ENCODE data around the gene LRRC8B. TPM values are rescaled to one million over a fixed set of nuclear protein-coding genes. Genes with fewer than 3 reads are reported as not detected.
"Not testable (repeated sequence)": the region's sequence is repeated elsewhere in the genome, so short reads cannot be mapped to it uniquely, and the experiment has no call there.

The LRRC8B gene
- total RNA-seq, 1 donor from 2014 or later = 11.6 TPM

DNA sequence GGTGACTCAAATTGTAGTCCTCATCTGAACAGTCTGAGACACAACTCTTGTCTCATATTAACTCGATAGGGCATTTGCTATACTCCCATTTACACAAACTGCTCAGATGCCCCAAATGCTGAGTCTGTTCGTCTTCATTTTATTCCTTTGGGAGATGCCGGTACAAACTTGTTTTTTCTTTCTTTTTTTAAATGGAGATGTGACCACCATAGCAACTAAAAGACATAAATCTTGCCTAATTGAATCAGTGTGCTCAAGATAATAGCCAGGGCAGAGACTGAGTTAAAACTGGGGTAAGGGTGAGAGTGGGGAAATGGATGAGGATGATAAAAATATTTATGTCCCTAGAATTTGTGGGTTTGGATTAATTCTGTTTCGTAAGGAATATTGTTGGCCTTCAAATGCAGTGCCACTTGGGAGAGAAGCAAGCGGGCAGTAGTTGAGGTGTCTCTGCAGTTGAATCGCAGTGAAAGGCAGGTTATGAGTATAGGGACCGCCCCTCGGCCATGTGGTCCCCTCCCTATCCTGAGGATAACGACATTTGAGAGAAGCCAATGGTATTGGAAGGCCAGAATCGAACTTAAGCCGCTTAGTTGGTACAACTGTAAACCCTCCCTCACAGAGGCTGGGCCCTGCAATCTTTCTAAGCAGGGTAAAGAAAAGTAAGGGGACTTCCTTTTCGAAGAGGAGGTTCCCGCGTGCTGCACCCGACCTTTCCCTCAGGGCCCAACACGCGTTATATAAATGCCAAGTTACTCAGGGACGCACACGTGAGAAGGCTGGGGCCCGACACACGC, 859 bp upstream of the LRRC8B start:
- no peak for DNase-seq (ENCODE audit: low read depth)

DNA sequence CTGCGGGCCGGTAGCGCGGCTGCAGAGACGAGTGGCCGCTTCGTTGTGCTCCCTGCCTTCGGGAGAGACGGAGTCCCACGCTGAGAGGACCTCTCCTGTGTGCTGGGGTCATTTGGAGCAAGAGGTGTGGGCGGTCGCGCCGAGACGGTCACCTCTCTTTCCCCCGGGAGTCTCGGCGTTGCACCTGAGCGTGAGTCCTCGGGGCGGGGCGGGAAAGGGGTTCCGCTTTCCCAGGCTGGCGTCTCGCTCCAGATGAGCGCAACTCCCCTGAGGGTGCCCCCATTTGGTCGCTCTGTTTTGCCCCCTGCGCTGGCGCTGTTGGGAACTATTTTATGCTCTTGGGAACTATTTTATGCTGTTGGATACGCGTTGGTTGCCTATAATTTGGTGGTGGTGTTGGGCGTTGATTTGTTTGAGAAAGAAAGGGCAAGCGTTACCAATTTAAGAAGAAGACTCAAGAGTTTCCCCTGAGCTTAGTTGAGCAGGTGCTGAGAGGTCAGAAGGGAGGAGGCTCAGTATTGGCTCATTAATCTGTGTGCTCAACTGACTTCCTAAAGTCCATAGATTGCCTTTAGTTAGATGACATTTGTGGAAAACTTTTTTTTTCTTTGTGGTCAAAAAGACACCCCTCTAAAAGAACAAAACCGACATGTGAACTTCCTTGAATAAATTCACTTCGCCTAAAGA, 683 bp downstream of the LRRC8B start:
- peak; percentile 59 for DNase-seq (ENCODE audit: low read depth)

DNA sequence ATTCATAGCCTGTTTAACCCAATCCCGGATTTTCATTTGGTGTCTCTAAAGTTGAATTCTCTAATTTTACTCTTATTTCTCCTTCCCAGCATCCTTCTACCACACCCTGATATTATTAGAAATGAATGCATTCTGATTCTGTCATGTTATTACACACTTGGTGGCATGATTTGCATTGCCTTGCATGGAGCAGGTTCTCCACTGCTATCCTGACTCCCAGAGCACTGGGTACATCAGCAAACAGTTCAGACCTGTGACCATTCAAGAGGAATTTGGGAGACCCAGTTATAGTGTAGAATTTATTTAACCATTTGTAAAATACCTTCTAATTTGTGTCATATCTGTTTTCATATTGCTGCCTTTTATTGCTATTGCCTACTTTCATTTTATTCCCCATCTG, 2.6 kb downstream of the LRRC8B start:
- no peak for DNase-seq (ENCODE audit: low read depth)

DNA sequence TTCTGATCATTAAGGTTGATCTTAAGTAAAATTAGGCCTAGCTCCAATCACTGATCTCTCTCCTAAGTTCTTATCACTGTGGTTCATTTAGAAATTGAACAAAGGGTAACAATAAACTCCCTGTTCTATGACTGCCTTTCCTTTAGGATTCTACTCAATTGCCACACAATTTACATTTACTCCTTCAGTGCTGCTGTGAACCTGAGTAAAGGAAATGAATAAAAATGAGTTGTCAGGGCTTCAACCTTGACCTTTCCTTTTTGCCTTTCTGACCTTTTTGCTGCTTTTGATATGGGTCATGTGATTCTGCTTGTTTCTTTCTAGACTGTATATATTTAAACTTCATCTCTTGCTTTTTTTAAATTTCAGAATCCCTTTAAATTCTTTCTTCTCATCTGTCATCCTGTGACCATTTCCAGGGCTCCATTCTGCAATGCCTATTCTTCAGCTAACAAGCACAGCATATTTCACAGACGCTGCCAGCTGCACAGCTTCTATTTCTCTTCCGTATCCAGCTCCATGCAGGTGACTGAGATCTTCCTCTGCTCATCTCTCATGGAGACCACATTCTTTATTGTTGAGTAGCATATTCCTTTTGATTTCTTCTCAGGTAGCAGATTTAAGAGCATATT, 3.2 kb downstream of the LRRC8B start:
- no peak for DNase-seq (ENCODE audit: low read depth)

DNA sequence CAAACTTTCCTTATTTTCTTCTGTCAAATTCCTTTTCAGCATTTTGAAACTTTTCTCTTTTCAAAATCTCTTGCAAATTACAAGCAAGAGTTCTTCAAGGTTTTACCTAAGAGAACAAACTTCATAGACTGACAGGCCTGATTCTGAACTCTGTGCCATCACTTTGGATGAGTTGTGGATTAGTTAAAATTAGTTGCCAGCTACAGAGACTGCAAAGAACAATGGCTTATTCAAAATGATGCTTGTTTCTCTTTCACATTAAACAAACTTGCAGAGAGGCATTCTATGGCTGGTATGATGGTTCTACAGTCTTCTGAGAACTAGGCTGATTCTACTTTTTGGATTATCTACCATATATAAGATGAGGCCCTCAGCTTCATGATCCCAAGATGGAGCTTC, 3.8 kb downstream of the LRRC8B start:
- no peak for DNase-seq (ENCODE audit: low read depth)

DNA sequence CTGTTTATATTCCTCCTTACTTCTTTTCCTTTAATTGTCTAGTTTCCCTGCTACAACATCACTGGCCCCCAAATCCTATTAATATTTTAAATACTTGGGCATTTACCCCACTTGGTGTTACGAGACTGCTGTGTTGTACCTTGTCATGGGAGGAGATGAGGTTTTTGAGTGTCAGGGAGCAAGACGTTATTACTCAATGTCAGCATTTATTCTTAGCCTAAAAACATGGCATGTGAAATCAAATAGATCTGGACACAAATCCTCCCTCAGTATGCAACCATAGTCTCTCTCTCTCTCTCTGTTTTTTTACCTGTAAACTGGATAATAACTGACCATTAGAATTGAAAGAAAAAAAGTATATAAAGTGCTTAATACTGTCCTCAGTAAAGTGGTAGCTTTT, 4.6 kb downstream of the LRRC8B start:
- no peak for DNase-seq (ENCODE audit: low read depth)

DNA sequence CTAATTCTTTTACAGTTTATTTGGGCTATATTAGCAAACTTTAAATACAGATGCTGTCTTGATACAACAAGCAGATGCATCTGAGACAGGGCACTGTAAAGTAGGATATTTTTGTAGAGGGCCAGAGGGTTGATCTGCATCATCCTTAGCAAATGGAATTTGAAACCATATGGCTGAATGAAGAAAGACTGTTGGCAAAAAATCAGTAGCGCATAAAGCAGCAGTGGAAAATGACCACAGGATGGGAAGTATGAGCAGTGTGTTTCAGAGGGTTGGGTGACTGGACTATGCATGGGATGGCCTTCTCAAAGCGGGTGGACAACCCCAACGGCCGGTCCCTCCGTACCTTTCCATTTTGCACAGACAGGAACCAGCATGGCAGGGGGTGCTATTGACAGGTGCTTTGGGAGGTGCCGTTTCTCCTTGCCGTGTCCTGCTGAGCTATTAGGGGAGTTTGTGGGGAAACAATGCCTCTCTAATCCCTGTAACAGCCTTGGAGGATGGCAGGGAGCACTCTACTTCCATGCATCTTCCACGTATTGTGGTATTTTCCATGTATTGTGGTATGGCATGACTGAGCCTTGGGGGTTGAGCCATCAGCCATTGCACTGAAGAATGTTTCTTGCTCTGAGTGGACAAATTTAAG, 5.9 kb downstream of the LRRC8B start:
- no peak for DNase-seq (ENCODE audit: low read depth)

DNA sequence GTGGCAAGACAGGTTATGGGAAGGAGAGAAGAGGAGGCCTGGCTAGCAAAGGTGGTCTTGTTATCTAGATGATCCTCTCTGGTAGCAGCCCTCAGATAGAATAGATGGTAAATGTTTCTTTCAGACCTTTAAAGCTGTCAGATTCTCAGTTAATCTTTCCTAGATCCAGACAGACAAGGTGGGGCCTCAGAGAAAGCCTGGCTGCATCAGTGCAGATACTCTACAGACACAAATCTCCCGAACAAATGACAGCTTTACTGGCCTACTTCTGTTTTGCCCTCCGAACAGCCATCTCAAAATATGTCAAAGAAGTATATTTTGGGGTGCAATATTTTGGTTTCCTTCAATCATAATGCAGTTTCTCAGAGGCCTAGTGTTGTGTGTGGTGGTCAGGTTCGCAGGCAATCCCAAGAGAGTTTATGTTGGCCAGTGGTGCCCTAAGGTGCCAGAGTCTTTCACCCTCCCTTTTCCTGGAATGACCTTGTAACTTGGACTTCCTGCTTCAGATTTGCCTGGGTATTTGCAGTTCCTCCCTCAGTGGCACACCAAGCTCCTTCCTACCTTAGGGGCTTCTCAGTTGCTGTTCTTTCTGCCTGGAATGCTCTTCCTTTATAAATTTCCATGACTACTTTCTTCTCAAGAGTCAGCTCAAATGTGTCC, 7.0 kb downstream of the LRRC8B start:
- DNase-seq (ENCODE audit: low read depth) = no peak

DNA sequence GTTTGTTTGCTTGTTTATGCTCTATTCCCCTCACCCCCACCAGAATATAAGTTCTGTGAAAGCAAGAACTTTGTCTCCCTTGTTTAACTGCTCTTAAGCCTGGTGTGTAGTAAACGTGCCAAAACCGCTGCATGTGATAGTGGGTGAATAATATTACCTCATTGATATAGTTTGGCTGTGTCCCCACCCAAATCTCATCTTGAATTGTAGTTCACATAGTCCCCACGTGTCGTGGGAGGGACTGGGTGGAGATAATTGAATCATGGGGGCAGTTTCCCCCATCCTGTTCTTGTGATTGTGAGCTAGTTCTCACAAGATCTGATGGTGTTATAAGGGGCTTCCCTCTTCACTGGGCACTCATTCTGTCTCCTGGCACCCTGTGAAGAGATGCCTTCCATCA, 7.6 kb downstream of the LRRC8B start:
- DNase-seq (ENCODE audit: low read depth) = no peak

DNA sequence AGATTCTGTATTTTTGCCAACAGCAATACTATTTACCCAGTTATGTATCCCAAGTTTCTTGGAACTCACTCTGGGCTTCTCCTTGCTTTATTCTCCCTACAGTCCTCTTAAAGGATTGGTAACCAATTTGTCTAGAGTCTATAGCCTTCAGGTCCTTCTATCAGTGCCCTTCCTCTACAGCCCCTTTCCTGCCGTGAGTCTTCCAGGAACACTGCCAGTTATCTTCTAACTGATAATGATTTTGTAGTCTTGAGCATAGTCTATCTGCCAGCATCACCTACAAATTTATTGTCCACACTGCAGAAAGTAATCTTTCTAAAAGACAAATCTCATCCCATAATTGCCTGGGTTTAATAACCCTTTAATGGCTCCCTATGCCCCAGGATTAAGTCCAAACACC, 8.2 kb downstream of the LRRC8B start:
- DNase-seq (ENCODE audit: low read depth) = no peak

DNA sequence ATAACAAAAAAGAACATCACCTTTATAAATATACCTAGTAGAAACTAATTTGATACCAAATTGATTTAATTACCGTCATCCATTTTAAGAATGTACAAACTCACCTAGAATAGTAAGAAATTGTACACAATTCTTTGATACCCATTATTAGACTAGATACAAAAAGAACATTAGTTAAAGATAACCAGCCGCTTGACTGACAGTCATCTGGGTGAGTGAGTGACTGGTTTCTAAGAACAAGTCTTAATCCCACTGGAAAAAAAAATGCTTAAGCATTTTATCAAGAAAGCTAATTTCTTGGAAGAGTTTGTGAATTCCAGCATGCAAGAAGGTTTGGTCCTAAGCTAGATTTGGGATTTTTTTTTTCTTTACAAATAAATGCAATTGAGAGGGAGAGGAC, 10.9 kb downstream of the LRRC8B start:
- DNase-seq (ENCODE audit: low read depth) = no peak

DNA sequence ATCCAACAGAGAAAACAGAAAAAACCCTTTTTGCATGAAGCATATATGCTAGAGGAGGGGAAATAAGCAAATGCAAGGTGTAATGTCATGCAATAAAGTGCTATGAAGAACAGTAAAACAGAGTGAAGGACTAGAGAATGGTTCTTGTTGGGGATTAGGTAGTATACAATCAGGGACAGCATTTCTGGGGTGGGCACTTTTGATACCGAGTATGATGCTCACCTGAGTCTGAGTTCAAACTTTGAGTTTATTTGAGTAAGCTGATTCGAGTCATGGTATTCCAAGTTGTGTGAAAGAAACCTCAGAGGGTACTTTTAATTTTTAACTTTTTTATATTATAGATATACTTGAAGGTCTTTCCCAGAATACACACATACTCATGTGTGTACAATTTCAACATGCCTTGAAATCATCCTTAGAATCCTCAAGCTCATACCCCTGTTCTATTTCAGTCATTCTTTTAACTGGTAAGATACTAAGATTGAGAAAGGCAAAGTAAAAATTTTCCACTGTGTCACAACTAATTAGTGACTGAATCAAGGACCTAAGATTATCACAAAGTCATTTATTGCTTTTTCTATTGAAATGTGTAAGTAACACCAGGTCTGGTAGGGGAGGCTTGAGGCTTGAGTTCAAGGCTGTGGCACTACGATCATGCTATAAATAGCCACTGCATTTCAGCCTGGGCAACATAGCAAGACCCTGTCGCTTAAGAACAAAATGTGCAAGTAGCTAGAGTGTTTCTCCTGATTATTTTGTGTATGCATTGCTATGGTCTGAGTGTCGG, 12.1 kb downstream of the LRRC8B start:
- DNase-seq (ENCODE audit: low read depth) = no peak

DNA sequence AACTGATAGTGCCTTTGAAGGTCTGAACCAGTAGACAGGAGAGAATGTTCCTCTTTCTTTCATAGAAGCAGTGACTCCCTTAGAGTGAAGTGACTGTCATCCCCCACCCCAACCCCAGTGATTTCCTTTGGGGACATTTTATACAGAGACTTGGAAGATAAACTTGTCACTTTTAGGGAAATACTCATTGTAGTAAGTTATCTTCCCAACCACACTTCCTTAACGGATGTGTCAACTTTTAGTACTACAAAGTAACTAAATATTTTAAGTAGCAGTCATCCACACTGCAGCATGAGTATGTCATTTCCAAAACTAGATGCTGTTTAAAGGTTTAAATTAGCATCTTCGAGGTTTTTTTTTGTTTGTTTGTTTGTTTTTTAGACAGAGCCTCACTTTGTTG, 13.7 kb downstream of the LRRC8B start:
- DNase-seq (ENCODE audit: low read depth) = no peak

DNA sequence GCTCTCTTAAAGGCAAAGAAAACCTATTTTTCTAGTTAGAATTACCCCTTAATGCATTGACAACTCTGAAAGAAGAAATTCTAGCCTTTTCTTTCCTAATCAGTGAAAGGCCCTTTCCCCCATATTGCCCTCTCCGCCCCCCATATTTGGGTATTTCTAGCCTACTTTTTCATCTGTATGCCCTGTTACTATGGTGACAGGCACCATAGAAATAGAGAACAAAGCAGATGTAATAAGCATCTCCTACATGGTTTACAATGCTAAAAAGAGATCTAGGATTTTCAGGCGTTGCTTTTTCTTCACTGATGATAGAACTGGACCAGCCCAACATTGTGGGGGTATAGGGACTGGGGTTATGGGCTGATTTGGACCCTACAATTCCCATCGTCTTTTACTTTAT, 14.5 kb downstream of the LRRC8B start:
- no peak for DNase-seq (ENCODE audit: low read depth)

DNA sequence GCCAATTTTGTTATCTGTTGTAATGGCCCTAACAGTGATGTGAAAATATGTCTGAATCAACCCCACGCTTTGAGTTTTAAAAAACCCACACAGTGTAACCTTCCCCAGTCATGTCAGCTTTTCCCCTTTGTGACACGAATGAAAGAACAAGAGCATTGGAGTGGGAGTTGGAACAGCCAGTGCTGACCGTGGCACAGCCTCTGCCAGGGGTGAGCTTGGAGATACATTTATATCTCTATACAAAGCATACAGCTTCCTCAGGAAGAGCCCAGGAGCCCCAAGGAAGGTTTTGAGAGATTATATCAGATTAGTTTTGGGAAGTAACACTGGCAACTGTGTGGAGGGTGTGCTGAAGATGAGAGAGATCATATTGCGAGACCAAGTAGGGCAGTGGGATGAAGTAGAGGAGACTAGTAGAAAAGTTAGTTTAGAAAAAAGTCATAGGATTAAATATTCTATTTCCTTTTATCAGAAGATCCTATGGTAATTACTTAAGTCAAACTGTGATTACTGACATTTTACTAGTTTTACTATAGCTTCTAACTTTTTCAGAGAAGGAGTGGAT, 15.9 kb downstream of the LRRC8B start:
- no peak for DNase-seq (ENCODE audit: low read depth)

DNA sequence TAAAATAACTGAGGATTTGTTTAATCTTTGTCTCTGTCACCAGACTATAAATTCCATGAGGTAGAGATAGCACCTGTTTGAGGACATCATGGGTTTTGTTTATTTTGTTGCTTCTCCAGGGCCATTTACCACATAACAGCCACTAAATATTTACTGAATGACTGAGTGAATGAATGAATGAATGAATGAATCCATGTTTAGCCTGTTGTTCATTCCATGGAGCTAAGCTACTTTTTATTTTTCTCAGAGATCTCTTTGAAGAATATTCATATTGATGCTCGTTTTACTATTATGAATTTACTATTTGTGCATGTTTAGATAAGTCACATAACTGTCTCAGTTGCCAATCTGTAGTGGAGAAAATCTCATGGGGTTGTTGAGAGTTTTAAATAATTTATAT, 17.7 kb downstream of the LRRC8B start:
- no peak for DNase-seq (ENCODE audit: low read depth)

DNA sequence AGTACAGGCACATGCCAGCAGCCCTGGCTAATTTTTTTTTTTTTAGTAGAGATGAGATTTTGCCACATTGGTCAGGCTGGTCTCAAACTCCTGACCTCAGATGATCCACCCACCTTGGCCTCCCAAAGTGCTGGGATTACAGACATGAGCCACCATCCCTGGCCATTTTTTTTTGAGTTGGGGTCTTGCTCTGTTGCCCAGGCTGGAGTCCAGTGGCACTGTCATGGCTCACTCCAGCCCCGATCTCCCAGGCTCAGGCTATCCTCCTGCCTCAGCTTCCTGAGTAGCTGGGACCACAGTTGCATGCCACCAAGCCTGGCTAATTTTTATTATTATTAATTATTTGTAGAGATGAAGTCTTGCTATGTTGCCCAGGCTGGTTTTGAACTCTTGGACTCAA, 19.0 kb downstream of the LRRC8B start:
- DNase-seq (ENCODE audit: low read depth) = not testable (repeated sequence)

DNA sequence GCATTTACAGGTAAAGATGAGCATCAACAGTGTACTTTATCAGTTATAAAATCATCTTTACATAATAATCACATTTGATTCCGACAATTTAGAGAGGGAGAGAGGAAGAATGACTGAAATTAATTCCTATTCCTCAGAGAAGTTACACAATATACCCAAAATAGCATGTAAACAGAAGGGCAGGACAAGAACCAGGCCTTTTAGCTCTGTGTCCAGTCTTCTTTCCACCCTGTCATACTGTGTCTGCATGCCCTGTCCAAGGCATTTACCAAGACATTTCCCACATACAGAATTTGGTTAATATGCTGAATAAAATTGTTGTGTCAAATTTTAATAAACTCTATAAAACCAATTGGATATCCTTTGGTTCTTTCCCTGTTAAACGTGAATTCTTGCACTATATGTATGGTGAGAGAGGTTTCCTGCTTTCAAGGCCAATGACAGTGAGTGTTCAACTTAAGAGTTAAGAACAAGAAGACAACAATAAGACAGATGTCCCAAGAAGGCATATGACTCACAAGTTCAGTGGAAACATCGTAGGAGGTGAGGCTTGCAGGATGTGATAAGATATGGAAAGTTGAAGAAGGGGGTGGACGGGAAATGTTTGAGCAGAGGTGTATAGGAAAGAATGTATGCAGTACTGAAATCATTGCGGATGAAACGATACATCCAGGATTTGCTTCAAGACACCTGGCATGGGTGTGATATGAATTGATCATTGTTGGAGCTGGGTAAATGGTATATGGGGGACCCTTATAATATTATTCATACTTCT, 20.8 kb downstream of the LRRC8B start:
- peak; percentile 57 for DNase-seq (ENCODE audit: low read depth)

DNA sequence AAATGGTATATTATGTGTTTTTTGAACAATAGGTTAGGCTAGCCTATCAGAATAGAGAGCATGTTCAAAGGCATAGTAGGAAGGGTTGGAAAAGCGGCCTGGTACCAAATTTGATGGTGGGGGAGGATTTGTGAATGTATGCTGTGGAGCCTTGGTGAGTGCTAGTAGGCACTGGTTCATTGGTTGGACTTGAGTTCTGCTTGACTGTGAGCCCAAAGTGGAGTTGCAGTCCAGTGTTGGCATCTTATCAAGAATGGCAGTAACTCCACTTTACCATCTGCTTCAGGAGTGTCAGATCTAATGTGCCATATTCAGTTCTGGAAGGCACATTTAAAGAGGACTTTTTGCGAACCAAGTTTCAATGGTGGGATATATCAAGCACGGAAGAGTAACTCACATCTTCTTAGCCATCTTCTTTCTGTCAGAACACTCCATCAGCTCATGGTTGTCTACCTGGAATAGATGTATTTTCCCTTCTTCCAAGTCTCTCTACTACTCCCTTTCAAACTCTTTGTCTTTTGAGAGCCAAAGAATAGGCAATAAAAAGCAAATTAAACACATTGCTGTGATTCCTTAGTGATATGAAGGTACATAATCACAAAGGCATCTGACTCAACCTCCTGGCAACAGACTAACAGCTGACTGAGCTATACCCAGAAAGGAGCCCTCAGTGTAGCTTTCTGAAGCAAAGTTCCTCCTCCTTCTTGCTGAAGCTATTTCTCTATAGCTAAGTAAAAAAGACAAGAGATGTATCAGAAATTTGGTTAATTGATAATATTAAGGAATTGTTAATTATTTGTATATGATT, 21.7 kb downstream of the LRRC8B start:
- DNase-seq (ENCODE audit: low read depth) = peak; percentile 70

Measured in myocyte (in vitro differentiated cells).